GM19452 (cell line): Measurements from ENCODE around the gene CAMK1D.
"Not testable (repeated sequence)": the region's sequence is repeated elsewhere in the genome, so short reads cannot be mapped to it uniquely, and the experiment has no call there.

ENCODE experiments used
- ATAC-seq: cut with Tn5 transposase; IDR thresholded peaks from one replicate; pipeline ENCODE4 v1.9.1; 2021; ENCODE audit not compliant: unreplicated experiment

The CAMK1D gene

GRCh38 chr10:12740813-12741212, 391.5 kb downstream of the CAMK1D start:
- no peak for ATAC-seq

DNA sequence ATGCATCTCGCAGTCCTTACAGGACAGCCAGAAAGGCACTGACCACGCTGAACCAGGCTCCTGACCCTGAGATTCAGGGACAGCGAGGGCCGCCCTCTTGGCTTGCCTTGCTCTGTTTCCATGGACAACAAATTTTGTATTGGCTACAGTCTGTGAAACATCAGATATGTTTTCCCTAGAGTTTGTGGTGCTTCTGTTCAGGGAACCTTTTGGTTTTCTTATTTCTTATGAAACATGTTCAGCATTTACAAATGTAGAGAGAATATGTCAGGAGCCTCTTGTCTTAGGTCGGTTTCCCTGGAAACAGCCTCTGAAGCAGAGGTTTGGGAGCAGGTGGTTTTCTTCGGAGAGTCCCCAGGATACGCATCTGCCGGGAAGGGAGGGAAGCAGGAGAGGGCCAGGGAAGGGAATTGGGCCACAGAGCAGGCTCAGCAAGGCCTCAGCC, 392.0 kb downstream of the CAMK1D start:
- no peak for ATAC-seq

DNA sequence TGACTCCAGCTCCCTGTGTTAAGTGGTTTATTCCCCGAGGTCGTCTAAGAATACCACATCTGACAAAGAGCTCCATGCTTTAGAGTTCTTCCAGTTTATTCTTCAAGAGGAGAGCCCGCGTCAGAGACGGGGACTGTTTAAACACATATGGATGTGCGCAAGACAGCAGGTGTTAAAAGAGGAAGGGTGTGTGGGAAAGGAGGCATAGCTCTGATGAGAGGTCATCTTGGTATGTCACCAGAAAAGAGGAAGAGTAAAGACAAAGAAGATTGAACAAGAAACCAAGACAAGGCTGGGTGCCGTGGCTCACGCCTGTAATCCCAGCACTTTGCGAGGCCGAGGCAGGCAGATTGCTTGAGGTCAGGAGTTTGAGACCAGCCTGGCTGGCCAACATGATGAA, 393.4 kb downstream of the CAMK1D start:
- no peak for ATAC-seq

- not testable (repeated sequence) for ATAC-seq
Observed at GRCh38 chr10:12743466-12743865, 394.1 kb downstream of the CAMK1D start.

DNA sequence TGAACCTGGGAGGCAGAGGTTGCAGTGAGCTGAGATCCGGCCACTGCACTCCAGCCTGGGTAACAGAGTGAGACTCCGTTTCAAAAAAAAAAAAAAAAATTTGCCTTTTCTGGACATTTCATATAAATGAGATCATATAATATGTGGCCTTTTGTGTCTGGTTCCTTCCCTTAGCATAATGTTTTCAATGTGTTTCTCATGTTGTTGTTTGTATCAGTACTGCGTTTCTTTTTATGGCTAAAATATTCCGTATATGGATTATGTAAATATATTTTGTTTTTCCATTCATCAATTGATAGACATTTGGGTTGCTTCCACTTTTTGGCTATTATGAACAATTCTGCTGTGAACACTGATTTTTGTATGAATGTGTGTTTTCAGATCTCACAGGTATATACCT, 394.6 kb downstream of the CAMK1D start:
- no peak for ATAC-seq

DNA sequence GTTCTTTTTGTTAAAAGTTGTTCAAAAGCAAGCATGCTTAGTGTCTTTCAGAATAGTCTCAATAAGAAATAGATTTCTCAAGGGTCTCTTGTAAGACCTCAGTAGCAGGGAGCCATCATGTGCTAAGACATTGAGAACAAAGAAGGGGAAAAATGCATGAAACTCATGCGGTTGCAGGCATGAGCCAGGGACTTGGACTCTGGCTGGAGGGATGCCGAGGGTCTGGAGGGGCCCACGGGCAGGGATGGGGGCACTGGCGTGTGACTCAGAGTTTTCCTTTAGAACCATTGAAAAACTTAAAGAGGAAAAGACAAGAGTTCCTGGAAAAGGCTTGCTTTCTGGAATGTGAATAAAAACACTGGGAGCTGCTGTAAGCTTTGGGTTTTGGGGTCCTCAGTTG, 398.8 kb downstream of the CAMK1D start:
- ATAC-seq = no peak

GRCh38 chr10:12749760-12750478, 400.6 kb downstream of the CAMK1D start:
- ATAC-seq = no peak

- ATAC-seq = no peak
Observed at GRCh38 chr10:12750526-12751201, 401.3 kb downstream of the CAMK1D start.

DNA sequence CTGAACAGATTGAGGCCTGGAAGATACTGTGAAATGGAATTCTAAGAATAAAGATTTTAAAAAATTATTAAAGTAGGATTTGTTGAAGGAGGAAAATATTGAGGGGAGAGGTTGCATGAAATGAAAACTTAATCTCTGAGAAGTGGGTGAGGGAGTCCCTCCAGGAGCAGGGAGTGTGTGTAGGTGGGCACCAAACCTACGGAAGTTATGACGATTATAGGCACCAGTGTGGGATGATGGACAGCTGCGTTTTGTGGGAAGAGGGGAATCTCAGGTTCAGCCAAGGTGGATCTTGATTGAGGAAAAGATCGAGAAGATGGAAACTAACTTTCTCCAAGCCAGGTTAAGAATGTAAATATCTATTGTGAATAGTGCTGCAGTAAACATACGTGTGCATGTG, 405.7 kb downstream of the CAMK1D start:
- ATAC-seq = no peak

DNA sequence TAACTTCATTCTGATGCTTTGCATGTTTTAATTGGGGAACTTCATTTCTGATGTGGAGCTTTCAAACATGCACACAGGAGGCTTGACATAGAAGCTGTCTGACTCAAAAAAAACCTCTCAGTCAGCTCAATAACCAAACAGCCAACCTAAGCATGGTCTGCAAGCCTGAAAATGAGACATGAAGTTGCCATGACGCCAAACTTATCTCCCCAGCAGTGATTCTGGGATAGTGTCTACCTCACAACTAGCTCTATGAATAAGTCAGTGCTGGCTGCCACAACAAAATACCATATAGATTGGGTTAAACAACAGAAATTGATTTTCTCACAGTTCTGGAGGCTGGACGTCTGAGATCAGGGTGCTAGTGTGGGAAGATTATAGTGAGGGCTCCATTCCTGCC, 408.0 kb downstream of the CAMK1D start:
- no peak for ATAC-seq

- ATAC-seq = no peak
Observed at GRCh38 chr10:12758271-12758670, 408.9 kb downstream of the CAMK1D start.

DNA sequence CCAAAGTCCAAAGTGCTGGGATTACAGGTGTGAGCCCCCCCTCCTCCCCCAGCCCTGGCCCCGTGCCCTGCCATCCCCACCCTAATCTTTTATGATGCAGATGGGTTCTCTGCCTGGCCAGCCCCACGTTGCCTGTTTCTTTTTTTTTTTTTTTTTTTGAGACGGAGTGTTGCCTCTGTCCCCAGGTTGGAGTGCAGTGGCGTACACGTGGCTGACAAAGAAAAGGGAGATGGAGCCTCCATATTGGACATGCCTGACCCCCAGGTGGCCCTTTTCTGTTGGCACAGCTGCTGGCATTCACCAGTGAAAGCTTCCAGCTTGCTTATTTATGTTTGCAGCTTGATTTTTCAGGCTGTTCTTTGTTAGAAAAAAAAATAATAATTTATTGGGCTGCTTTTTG, 416.9 kb downstream of the CAMK1D start:
- no peak for ATAC-seq

- ATAC-seq = no peak
Observed at GRCh38 chr10:12768156-12769100, 419.1 kb downstream of the CAMK1D start.

DNA sequence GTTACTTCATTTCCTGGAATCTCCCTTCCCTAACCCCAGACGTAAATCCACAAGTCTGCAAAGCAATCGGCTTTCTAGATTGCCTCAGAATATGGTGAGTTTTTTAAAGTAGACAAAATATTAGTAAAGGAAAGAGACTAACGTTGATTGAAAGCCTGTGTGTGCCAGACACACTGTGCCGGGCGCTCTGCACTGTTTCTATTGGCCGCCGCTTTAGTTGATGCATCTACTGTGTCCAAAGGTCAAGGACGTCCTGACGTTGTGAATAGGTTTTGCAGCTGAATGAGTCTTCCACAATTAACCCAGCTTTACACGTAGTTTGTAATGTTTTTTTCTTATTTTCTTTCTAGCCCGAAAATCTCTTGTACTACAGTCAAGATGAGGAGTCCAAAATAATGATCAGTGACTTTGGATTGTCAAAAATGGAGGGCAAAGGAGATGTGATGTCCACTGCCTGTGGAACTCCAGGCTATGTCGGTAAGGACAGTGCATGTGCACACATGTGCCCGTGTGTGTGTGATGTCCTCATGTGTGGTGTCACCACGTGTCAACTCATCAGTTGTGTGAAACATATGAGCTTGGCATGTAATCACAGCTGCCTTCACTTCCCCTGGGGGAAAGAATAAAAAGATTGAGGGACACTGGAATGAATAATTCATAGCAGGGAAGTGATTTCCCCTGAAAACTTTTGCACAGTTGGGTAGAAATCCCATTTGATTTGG, 420.1 kb downstream of the CAMK1D start:
- no peak for ATAC-seq

DNA sequence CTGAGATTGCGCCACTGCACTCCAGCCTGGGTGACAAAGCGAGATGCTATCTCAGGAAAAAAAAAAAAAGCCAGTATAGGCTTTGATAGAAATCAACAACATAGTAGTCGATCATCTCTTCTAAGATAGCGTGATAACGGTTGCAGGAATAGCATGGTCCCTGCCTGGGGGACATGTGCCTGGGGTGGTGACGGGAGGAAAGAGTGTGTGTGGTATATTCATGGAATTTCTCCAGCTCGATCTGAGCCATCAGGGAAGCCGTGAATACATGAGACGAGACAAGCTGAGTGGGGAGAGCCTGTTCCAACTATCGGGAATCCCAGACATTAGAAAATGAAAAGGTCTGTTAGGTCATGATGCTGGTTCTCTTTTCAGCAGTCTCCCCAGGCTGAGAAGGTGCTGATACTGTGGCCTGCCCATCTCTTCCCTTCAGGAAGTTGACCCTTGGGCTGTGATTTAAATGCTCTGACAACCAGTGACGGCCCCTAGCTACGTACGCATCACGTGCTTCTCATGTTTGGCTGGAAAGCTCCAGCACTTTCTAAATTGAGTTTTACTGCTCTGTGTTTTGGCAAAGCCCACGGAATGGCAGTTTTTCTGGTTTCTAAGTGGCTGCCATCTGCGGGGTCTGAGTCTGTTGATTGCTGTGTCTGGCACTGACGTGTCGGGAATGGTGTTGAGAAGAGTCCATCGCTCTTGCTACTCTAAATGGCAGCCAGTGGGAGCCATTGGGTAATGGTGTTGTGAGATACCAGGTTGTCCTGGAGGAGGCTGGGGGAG, 422.8 kb downstream of the CAMK1D start:
- ATAC-seq = no peak

DNA sequence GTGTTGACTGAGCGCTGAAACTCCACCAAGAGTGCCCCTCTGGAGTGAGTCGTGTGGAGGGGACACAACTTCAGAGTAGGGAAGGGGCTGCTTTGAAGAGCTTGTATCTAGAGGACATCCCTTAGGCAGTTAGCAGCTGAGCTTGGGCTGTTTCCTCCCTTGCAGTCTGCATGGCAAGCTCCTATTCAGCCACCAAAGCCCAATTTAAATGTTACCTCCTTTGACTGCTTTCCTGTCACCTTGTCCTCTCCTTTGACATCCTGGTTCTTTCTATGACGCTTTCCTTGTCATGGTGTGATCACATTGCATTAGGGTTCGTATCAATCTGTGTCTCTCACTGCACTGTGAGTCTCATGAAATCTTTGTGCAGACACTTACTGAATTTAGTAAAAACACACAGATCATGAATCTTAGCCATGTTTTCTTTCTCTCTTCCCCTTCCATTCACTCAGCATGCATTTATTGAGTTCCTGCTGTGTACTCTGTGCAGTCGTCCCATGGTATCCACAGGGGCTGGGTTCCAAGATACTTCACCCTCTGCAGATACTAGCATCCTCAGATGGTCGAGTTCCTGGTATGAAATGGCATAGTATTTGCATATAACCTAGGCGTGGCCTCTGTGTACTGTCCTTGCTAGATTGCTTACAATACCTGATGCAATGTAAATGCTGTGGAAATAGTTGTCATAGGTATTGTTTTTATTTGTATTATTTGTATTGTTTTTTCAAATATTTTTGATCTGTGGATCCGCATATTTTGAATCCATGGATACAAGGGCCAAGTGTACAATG, 423.6 kb downstream of the CAMK1D start:
- no peak for ATAC-seq

DNA sequence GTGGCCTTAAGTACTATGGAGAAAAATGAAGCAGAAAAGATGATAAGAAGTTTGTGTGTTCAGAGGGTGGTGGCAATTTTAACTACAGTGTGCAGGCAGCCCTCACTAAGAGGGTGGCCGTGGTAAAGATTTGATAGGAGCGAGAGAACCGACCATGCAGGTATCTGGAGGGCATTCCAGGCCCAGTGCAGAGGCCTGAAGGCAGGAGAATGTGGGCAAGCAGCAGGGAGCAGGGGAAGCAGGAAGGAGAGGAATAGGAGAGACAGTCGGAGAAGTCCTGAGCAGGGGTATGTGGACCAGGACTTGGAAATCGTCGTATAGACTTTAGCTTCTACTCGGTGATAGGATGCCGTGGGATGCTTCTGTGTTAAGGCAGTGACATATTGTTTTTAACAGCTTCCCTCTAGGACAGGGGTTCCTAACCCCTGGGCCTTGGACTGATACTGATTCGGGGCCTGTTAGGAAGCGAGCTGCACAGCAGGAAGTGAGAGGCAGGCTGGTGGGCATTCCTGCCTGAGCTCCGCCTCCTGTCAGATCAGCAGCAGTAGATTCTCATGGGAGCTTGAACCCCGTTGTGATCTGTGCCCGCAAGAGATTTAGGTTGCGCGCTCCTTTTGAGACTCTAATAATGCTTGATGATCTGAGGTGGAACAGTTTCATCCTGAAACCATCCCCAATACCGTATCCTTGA, 425.0 kb downstream of the CAMK1D start:
- no peak for ATAC-seq

DNA sequence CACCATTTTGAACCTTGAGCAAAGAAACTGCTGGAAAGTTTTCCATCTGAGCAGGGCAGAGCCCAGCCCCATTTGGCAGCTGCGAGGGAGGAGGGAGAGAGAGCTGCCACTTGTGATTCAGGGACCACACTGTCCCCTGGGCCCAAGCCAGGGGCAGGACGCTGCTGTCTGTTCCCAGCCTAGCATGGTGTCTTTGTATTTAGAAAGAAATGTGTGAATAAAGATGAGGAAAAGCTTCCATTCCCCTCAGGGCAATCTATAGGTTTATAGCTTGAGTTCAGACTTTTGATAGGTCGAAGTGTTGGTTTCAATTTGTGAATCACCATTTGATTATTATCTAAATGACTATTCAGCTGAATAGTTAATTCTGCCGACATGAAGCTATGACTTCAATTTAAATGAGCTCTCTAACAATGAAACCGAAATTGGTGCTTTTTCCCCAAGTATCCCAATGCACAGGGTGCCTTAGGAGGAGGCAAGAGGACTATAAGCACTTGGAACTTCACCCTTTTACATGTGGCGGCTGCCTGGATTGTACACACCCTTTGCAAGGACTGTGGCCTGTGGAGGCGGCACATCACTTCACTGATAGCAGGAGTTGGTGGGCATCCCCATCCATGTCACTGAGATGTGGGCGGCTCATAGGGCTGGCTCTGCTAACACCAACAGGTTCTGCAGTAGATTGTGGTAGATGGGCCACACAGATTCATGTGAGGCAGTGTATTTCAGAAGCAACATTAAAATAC, 428.7 kb downstream of the CAMK1D start:
- ATAC-seq = no peak
